ENCODE results near the gene PPP1R16B. TPM values are rescaled to one million over a fixed set of nuclear protein-coding genes. Genes with fewer than 3 reads are reported as not detected.

Gene PPP1R16B
- total RNA-seq, 5 donors from 2014 or later (not counting 1 experiment from before 2014, with no cell fraction given) = 32.0 to 58.5 (median 50.2) TPM

DNA sequence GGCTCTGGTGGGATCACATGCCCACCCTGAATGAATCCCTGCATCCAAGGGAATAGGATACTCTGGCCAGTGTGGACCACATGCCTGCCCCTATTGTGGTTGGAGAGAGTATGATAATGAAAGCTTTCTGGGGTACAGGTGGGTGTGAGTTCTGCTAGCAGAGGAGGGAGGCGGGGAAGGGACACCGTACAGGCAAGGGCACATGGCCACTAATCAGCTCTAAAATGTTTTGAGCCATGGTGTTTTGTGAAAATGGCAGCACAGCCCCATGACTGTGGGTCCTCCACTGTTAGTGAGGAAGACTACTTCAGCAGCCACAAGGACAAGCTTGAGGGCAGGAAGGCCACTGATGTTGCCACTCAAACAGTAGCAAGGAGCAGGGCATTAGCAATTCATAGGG is 144.8 kb downstream of the PPP1R16B start:
- Histone ChIP-seq H3K36me3 (ENCODE audit: control insufficient read depth in 2 of 2, extremely low read depth in 1 of 2, insufficient read depth in 1 of 2, low read length in 1 of 2) (peaks cover 0 to 2% of the 10 kb centered on the region in 2 donors), H3K4me1 (ENCODE audit: control insufficient read depth in 1 of 2, extremely low read depth in 1 of 2, insufficient read depth in 2 of 2, low read length in 2 of 2) (no peaks in the 10 kb centered on the region), H3K27ac (ENCODE audit: low read length) (no peak overlapping the region), H3K27me3 (replicated peaks in 1 of 2; ENCODE audit: control insufficient read depth in 2 of 2, extremely low read depth in 1 of 2, insufficient read depth in 2 of 2, low read length in 1 of 2) (no peaks in the 10 kb centered on the region), H3K9me3 (no peaks in the 10 kb centered on the region), H3K4me3 (ENCODE audit: control insufficient read depth in 1 of 2, extremely low read depth in 1 of 2, low read length in 1 of 2) (no peak overlapping the region)
- CTCF ChIA-PET = no interaction called here
- no peaks in the 10 kb centered on the region for H3K4me1 Mint-ChIP-seq
- H3K27me3 Mint-ChIP-seq = no peaks in the 10 kb centered on the region
- H3K36me3 Mint-ChIP-seq = peaks cover 14% of the 10 kb centered on the region
- POLR2A ChIA-PET = no interaction called here
- H3K27ac Mint-ChIP-seq = no peak overlapping the region
- DNase-seq (no peak), ATAC-seq (replicated peaks in 1 of 4) (no peak)
- WGBS (ENCODE audit: insufficient coverage) = 95% methylated on average over 2 of the region's 2 CpGs
- H3K4me3 Mint-ChIP-seq = no peak overlapping the region
- no peaks in the 10 kb centered on the region for H3K9me3 Mint-ChIP-seq

DNA sequence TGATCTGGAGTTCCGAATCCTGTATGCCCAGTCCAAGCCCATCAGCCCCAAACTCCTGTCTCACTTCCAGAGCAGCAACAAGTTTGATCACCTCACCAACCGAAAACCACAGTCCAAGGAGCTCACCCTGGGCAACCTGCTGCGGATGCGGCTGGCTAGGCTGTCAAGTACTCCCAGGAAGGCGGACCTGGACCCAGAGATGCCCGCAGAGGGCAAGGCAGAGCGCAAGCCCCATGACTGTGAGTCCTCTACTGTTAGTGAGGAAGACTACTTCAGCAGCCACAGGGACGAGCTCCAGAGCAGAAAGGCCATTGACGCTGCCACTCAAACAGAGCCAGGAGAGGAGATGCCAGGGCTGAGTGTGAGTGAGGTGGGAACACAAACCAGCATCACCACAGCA is 146.1 kb downstream of the PPP1R16B start:
- no peak overlapping the region for H3K4me3 ChIP-seq (ENCODE audit: control insufficient read depth in 1 of 2, extremely low read depth in 1 of 2, low read length in 1 of 2)
- H3K27me3 ChIP-seq (replicated peaks in 1 of 2; ENCODE audit: control insufficient read depth in 2 of 2, extremely low read depth in 1 of 2, insufficient read depth in 2 of 2, low read length in 1 of 2) = no peaks in the 10 kb centered on the region
- no peak for DNase-seq
- Mint-ChIP-seq H3K36me3 (peaks cover 14% of the 10 kb centered on the region), H3K4me3 (no peak overlapping the region), H3K4me1 (no peaks in the 10 kb centered on the region), H3K27ac (no peak overlapping the region), H3K9me3 (no peaks in the 10 kb centered on the region), H3K27me3 (no peaks in the 10 kb centered on the region)
- ATAC-seq (replicated peaks in 1 of 4) = no peak
- ChIA-PET CTCF (no interaction called here), POLR2A (no interaction called here)
- peaks cover 0 to 2% of the 10 kb centered on the region in 2 donors for H3K36me3 ChIP-seq (ENCODE audit: control insufficient read depth in 2 of 2, extremely low read depth in 1 of 2, insufficient read depth in 1 of 2, low read length in 1 of 2)
- no peaks in the 10 kb centered on the region for H3K4me1 ChIP-seq (ENCODE audit: control insufficient read depth in 1 of 2, extremely low read depth in 1 of 2, insufficient read depth in 2 of 2, low read length in 2 of 2)
- H3K27ac ChIP-seq (ENCODE audit: low read length) = no peak overlapping the region
- 100% methylated on average over 7 of the region's 9 CpGs for WGBS (ENCODE audit: insufficient coverage)
- no peaks in the 10 kb centered on the region for H3K9me3 ChIP-seq

DNA sequence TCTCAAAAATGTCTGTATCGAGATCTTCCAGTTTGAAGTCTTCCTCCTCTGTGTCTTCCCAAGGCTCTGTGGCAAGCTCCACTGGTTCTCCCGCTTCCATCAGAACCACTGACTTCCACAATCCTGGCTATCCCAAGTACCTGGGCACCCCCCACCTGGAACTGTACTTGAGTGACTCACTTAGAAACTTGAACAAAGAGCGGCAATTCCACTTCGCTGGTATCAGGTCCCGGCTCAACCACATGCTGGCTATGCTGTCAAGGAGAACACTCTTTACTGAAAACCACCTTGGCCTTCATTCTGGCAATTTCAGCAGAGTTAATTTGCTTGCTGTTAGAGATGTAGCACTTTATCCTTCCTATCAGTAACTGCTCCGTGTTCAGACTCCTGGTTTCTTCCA is 146.7 kb downstream of the PPP1R16B start:
- no peak for ATAC-seq (replicated peaks in 1 of 4)
- no peak overlapping the region for H3K27ac ChIP-seq (ENCODE audit: low read length)
- no peak for DNase-seq
- Mint-ChIP-seq H3K9me3 (no peaks in the 10 kb centered on the region), H3K27ac (no peak overlapping the region), H3K36me3 (peaks cover 14% of the 10 kb centered on the region), H3K4me1 (no peaks in the 10 kb centered on the region), H3K27me3 (no peaks in the 10 kb centered on the region), H3K4me3 (no peak overlapping the region)
- no peaks in the 10 kb centered on the region for H3K27me3 ChIP-seq (replicated peaks in 1 of 2; ENCODE audit: control insufficient read depth in 2 of 2, extremely low read depth in 1 of 2, insufficient read depth in 2 of 2, low read length in 1 of 2)
- POLR2A ChIA-PET = no interaction called here
- H3K4me3 ChIP-seq (ENCODE audit: control insufficient read depth in 1 of 2, extremely low read depth in 1 of 2, low read length in 1 of 2) = no peak overlapping the region
- CTCF ChIA-PET = no interaction called here
- 91% methylated on average over 5 of the region's 6 CpGs for WGBS (ENCODE audit: insufficient coverage)
- no peaks in the 10 kb centered on the region for H3K4me1 ChIP-seq (ENCODE audit: control insufficient read depth in 1 of 2, extremely low read depth in 1 of 2, insufficient read depth in 2 of 2, low read length in 2 of 2)
- H3K9me3 ChIP-seq = no peaks in the 10 kb centered on the region
- H3K36me3 ChIP-seq (ENCODE audit: control insufficient read depth in 2 of 2, extremely low read depth in 1 of 2, insufficient read depth in 1 of 2, low read length in 1 of 2) = peaks cover 0 to 2% of the 10 kb centered on the region in 2 donors

DNA sequence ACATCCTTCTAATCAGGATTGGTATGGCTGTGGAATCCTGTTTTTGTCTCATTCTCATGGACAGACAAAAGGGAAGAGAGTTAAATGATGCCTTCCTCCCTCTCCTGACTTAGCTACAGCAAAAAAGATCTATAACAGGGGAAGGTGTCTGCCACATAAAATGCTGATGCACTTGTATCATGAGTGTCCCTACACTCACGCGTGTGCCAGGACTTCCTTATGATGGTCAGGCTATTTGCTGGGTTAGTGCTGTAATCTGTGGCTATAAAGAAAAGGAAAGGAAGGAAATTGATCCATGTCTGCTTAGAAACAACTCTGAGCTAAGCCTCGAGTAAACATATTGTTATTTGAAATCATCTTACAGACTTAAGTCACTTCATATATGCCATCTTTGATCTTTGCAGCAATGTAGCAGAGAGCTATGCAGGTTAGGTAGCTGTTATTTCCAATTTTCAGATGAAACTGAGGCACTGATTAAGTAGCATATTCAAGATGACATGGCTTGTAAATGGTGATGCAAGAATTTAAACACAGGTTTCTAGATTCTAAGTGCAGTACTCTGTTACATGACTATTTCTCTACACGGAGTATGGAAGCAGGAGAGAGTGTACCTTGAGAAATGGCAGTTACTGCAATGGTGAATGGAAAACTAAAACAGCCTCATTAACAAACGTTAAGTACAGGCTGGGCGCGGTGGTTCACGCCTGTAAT is 148.3 kb downstream of the PPP1R16B start:
- WGBS (ENCODE audit: insufficient coverage) = 100% methylated on average over 3 of the region's 8 CpGs
- CTCF ChIA-PET = interaction anchor here in 1 of 2 donors (0.5 kb wide), 1 partner anchor 8 kb away, joined by 5 read pairs; no protein-coding TSS in a partner anchor

DNA sequence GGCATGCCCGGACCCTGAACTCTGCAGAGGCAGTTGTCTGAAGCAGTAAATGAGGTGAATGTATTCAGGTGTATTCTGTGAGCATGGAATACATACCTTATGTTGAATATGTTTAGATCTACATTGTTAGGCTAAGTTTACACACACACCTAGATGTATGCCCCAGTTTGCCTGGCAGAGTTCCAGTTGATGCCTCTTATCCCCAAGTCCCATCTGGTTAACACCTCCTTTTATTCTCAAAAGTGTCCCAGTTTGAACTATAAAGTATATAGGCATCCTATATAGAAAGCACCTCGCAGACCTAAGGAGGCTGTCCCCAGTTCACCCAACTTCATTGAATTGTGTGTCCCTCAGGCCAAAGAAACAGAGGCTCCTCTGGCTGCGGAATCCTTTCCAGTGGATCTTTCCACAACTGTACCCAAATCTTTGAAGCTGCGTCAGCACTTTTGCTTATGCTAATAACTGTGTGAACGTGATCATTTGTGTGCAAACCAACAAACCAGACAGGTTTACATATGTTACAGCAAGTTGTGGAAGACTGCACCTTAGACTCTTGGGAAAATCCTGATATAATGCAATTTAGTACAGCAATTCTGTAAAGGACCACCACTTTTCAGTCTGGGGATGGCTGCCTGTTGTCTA is 151.9 kb downstream of the PPP1R16B start:
- CTCF ChIA-PET = no interaction called here

More for the DNA sequence above, 148.3 kb downstream of the PPP1R16B start:
- Histone ChIP-seq H3K27me3 (replicated peaks in 1 of 2; ENCODE audit: control insufficient read depth in 2 of 2, extremely low read depth in 1 of 2, insufficient read depth in 2 of 2, low read length in 1 of 2) (no peaks in the 10 kb centered on the region), H3K4me1 (ENCODE audit: control insufficient read depth in 1 of 2, extremely low read depth in 1 of 2, insufficient read depth in 2 of 2, low read length in 2 of 2) (no peaks in the 10 kb centered on the region), H3K9me3 (no peaks in the 10 kb centered on the region), H3K27ac (ENCODE audit: low read length) (no peak overlapping the region), H3K36me3 (ENCODE audit: control insufficient read depth in 2 of 2, extremely low read depth in 1 of 2, insufficient read depth in 1 of 2, low read length in 1 of 2) (peaks cover 0 to 2% of the 10 kb centered on the region in 2 donors), H3K4me3 (ENCODE audit: control insufficient read depth in 1 of 2, extremely low read depth in 1 of 2, low read length in 1 of 2) (no peak overlapping the region)
- H3K9me3 Mint-ChIP-seq = no peaks in the 10 kb centered on the region
- H3K4me3 Mint-ChIP-seq = no peak overlapping the region
- H3K27me3 Mint-ChIP-seq = no peaks in the 10 kb centered on the region
- no peaks in the 10 kb centered on the region for H3K4me1 Mint-ChIP-seq
- no peak for ATAC-seq (replicated peaks in 1 of 4)
- H3K36me3 Mint-ChIP-seq = peaks cover 10% of the 10 kb centered on the region
- H3K27ac Mint-ChIP-seq = no peak overlapping the region
- DNase-seq = no peak
- POLR2A ChIA-PET = interaction anchor here in 1 of 2 donors (0.5 kb wide), 1 partner anchor 107 kb away, joined by 3 read pairs; no protein-coding TSS in a partner anchor

DNA sequence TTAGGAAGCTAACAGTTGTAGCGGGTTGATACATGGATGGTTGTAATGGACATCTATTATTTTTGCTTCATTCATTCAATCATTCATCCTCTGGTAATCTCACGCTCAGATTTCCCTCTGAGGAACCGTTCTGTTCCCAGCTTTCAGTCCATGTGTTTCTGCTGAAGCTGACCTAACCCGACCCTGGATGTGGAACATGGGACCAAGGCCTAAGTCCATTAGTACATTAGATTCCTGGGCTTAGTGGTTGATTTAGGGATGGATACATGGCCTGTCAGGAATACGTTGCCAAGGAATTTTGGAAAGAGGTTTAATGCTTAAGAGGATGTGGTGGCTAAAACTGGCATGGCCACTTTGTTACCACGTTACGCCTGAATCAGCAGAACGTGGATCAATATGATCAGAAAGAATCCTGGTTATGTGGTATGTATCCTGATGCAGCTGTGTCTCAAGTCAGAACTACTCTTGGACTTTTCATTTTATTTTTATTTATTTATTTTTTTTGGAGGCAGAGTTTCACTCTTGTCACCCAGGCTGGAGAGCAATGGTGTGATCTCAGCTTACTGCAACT is 152.5 kb downstream of the PPP1R16B start:
- CTCF ChIA-PET = no interaction called here
- DNase-seq (no peak), ATAC-seq (replicated peaks in 1 of 4) (no peak)
- 100% methylated on average over 3 of the region's 8 CpGs for WGBS (ENCODE audit: insufficient coverage)
- H3K4me1 ChIP-seq (ENCODE audit: control insufficient read depth in 1 of 2, extremely low read depth in 1 of 2, insufficient read depth in 2 of 2, low read length in 2 of 2) = peaks cover 10 to 12% of the 10 kb centered on the region in 2 experiments
- H3K36me3 ChIP-seq (ENCODE audit: control insufficient read depth in 2 of 2, extremely low read depth in 1 of 2, insufficient read depth in 1 of 2, low read length in 1 of 2) = peaks cover 0 to 2% of the 10 kb centered on the region in 2 donors
- H3K27me3 ChIP-seq (replicated peaks in 1 of 2; ENCODE audit: control insufficient read depth in 2 of 2, extremely low read depth in 1 of 2, insufficient read depth in 2 of 2, low read length in 1 of 2) = no peaks in the 10 kb centered on the region
- H3K27me3 Mint-ChIP-seq = no peaks in the 10 kb centered on the region
- H3K4me3 ChIP-seq (ENCODE audit: control insufficient read depth in 1 of 2, extremely low read depth in 1 of 2, low read length in 1 of 2) = no peak overlapping the region
- POLR2A ChIA-PET = interaction anchor here in 1 of 2 donors (0.6 to 0.7 kb wide), 2 partner anchors 9 to 53 kb away, joined by 3 read pairs; no protein-coding TSS in a partner anchor
- peaks cover 13 to 14% (median 13%) of the 10 kb centered on the region in 3 donors for H3K4me1 Mint-ChIP-seq
- no peaks in the 10 kb centered on the region for H3K9me3 Mint-ChIP-seq
- no peak overlapping the region for H3K4me3 Mint-ChIP-seq
- no peaks in the 10 kb centered on the region for H3K9me3 ChIP-seq
- H3K27ac ChIP-seq (ENCODE audit: low read length) = no peak overlapping the region
- no peak overlapping the region for H3K27ac Mint-ChIP-seq
- H3K36me3 Mint-ChIP-seq = no peaks in the 10 kb centered on the region

More for the DNA sequence above, 151.9 kb downstream of the PPP1R16B start:
- Histone ChIP-seq H3K4me1 (ENCODE audit: control insufficient read depth in 1 of 2, extremely low read depth in 1 of 2, insufficient read depth in 2 of 2, low read length in 2 of 2) (peaks cover 6% of the 10 kb centered on the region in 2 experiments), H3K36me3 (ENCODE audit: control insufficient read depth in 2 of 2, extremely low read depth in 1 of 2, insufficient read depth in 1 of 2, low read length in 1 of 2) (peaks cover 0 to 2% of the 10 kb centered on the region in 2 donors), H3K4me3 (ENCODE audit: control insufficient read depth in 1 of 2, extremely low read depth in 1 of 2, low read length in 1 of 2) (no peak overlapping the region), H3K9me3 (no peaks in the 10 kb centered on the region), H3K27ac (ENCODE audit: low read length) (no peak overlapping the region), H3K27me3 (replicated peaks in 1 of 2; ENCODE audit: control insufficient read depth in 2 of 2, extremely low read depth in 1 of 2, insufficient read depth in 2 of 2, low read length in 1 of 2) (no peaks in the 10 kb centered on the region)
- POLR2A ChIA-PET = interaction anchor here in 1 of 2 donors (0.6 to 0.7 kb wide), 2 partner anchors 9 to 53 kb away, joined by 3 read pairs; no protein-coding TSS in a partner anchor
- no peak for DNase-seq
- H3K9me3 Mint-ChIP-seq = no peaks in the 10 kb centered on the region
- 89% methylated on average over 1 of the region's 5 CpGs for WGBS (ENCODE audit: insufficient coverage)
- no peak overlapping the region for H3K4me3 Mint-ChIP-seq
- no peaks in the 10 kb centered on the region for H3K27me3 Mint-ChIP-seq
- H3K4me1 Mint-ChIP-seq = peaks cover 8 to 9% (median 9%) of the 10 kb centered on the region in 3 donors
- ATAC-seq (replicated peaks in 1 of 4) = no peak
- H3K27ac Mint-ChIP-seq = no peak overlapping the region
- peaks cover 2% of the 10 kb centered on the region for H3K36me3 Mint-ChIP-seq

Data from T-cell (primary cell).